Uterus (tissue), 4 donors: Measurements from ENCODE around the gene PPP2R5E. TPM values are rescaled to one million over a fixed set of nuclear protein-coding genes. Genes with fewer than 3 reads are reported as not detected.

Source experiments
- DNase-seq, 2 donors: peaks; one replicate each; pipeline ENCODE4 v3.0.0-alpha.2; 2019 to 2020
- H3K27ac ChIP-seq, 2 donors: fragments of 200-600 bp; sonication (generic); 1 replicate in 1 of 2; 2 replicates in 1 of 2; pipeline ENCODE4 v1.5.1; 2016 to 2018
- H3K27me3 ChIP-seq, 2 donors: fragments of 200-600 bp; sonication (generic); one replicate each; pipeline ENCODE4 v1.5.1; 2018 to 2019; ENCODE audit warnings: control low read depth in 1 of 2
- H3K36me3 ChIP-seq, 2 donors: fragments of 200-600 bp; sonication (generic); one replicate each; pipeline ENCODE4 v1.5.1; 2019; ENCODE audit warnings: control low read depth in 1 of 2
- H3K4me1 ChIP-seq, 2 donors: fragments of 200-600 bp; sonication (generic); one replicate each; pipeline ENCODE4 v1.5.1; 2018 to 2019; ENCODE audit warnings: control low read depth in 1 of 2
- H3K4me3 ChIP-seq, 2 donors: fragments of 200-600 bp; sonication (generic); 1 replicate in 1 of 2; 2 replicates in 1 of 2; pipeline ENCODE4 v1.5.1; 2018 to 2019; ENCODE audit warnings: mild to moderate bottlenecking in 1 of 2
- H3K9me3 ChIP-seq, 2 donors: fragments of 200-600 bp; sonication (generic); one replicate each; pipeline ENCODE4 v1.5.1; 2019; ENCODE audit warnings: control low read depth in 1 of 2
- CTCF ChIP-seq, 4 experiments: fragments of 200-600 bp in 2 of 4; fragments of 450-650 bp in 2 of 4; sonication (generic) in 2 of 4; IDR thresholded peaks; one replicate each; pipeline ENCODE4 v1.5.1; 2016 to 2019; ENCODE audit warnings: antibody characterized with exemption in 4 of 4, mild to moderate bottlenecking in 2 of 4, moderate library complexity in 1 of 4
- POLR2A ChIP-seq, 2 donors: fragments of 450-650 bp; IDR thresholded peaks; one replicate each; pipeline ENCODE4 v1.6.1; 2016; ENCODE audit warnings: antibody characterized with exemption in 2 of 2, mild to moderate bottlenecking in 1 of 2, moderate library complexity in 1 of 2
- intact Hi-C: fragments of 100-400 bp; cut with DNase I; formaldehyde crosslinking; loops from one replicate; pipeline ENCODE4 v1.15.1; 2023; ENCODE audit warnings: low total_unique reads
- total RNA-seq, 4 donors: library from RNA; depleted of rRNA in 3 of 4; stranded (reverse); fragments of >200 nt in 3 of 4; gene quantifications; one replicate each; pipeline versions ENCODE4 v1.1.0 to v1.2.4, GENCODE V29; 2014 to 2023
- donor health status: DM: yes; HTN: yes; CAD: no.

The PPP2R5E gene
- total RNA-seq, 4 donors from 2014 or later = 20.0 to 62.0 (median 42.3) TPM

- peaks cover 7 to 27% of the 10 kb centered on the region in 2 donors for H3K4me1 ChIP-seq
- intact Hi-C loops = no loop called here
Observed at GRCh38 chr14:63436286-63437098, 106.7 kb downstream of the PPP2R5E start.

GRCh38 chr14:63435838-63436237, 107.3 kb downstream of the PPP2R5E start:
- H3K27ac ChIP-seq = peak overlapping the region; percentile 53 to 75
- H3K4me3 ChIP-seq = no peak overlapping the region
- H3K36me3 ChIP-seq = no peaks in the 10 kb centered on the region
- H3K27me3 ChIP-seq = no peaks in the 10 kb centered on the region
- peak; percentile 63 to 68 for DNase-seq
- no peaks in the 10 kb centered on the region for H3K9me3 ChIP-seq
- TF ChIP-seq POLR2A (IDR thresholded peaks at IDR 0.05) = no peak
- no peak for TF ChIP-seq CTCF (IDR thresholded peaks at IDR 0.05)
- intact Hi-C loops = no loop called here
- peaks cover 7 to 27% of the 10 kb centered on the region in 2 donors for H3K4me1 ChIP-seq

More at GRCh38 chr14:63436286-63437098, 106.7 kb downstream of the PPP2R5E start:
- Histone ChIP-seq H3K27ac (peak overlapping the region; percentile 53 to 75), H3K9me3 (no peaks in the 10 kb centered on the region), H3K4me3 (no peak overlapping the region), H3K27me3 (no peaks in the 10 kb centered on the region), H3K36me3 (no peaks in the 10 kb centered on the region)
- no peak for TF ChIP-seq CTCF (IDR thresholded peaks at IDR 0.05)
- no peak for TF ChIP-seq POLR2A (IDR thresholded peaks at IDR 0.05)
- DNase-seq = no peak

- no peaks in the 10 kb centered on the region for H3K9me3 ChIP-seq
- TF ChIP-seq CTCF (IDR thresholded peaks at IDR 0.05) = no peak
- TF ChIP-seq POLR2A (IDR thresholded peaks at IDR 0.05) = no peak
- peaks cover 7 to 27% of the 10 kb centered on the region in 2 donors for H3K4me1 ChIP-seq
- H3K36me3 ChIP-seq = no peaks in the 10 kb centered on the region
- peak overlapping the region; percentile 53 to 75 for H3K27ac ChIP-seq
- DNase-seq = no peak
- intact Hi-C loops = no loop called here
- H3K4me3 ChIP-seq = no peak overlapping the region
- H3K27me3 ChIP-seq = no peaks in the 10 kb centered on the region
Observed at GRCh38 chr14:63435204-63435603, 108.0 kb downstream of the PPP2R5E start.

- Histone ChIP-seq H3K4me1 (peaks cover 7 to 20% of the 10 kb centered on the region in 2 donors), H3K27me3 (no peaks in the 10 kb centered on the region), H3K4me3 (no peak overlapping the region), H3K27ac (no peak overlapping the region), H3K36me3 (no peaks in the 10 kb centered on the region), H3K9me3 (no peaks in the 10 kb centered on the region)
- TF ChIP-seq CTCF (IDR thresholded peaks at IDR 0.05) (no peak), POLR2A (IDR thresholded peaks at IDR 0.05) (no peak)
- no peak for DNase-seq
- intact Hi-C loops = no loop called here
Observed at GRCh38 chr14:63432888-63433552, 110.2 kb downstream of the PPP2R5E start.

- TF ChIP-seq POLR2A (IDR thresholded peaks at IDR 0.05) (no peak), CTCF (IDR thresholded peaks at IDR 0.05) (no peak)
- H3K4me3 ChIP-seq = no peak overlapping the region
- H3K36me3 ChIP-seq = no peaks in the 10 kb centered on the region
- no peak for DNase-seq
- intact Hi-C loops = no loop called here
- H3K27ac ChIP-seq = no peak overlapping the region
- no peaks in the 10 kb centered on the region for H3K27me3 ChIP-seq
- peaks cover 7 to 20% of the 10 kb centered on the region in 2 donors for H3K4me1 ChIP-seq
- no peaks in the 10 kb centered on the region for H3K9me3 ChIP-seq
Observed at GRCh38 chr14:63432228-63432627, 110.9 kb downstream of the PPP2R5E start.
